Activated CD8-positive, alpha-beta T cell treated with anti-CD3 and anti-CD28 coated beads for 36 hours (primary cell): ENCODE results near the gene SLC7A6OS. TPM values are rescaled to one million over a fixed set of nuclear protein-coding genes. Genes with fewer than 3 reads are reported as not detected.

ENCODE experiments used
- ATAC-seq: fragments of 200-7000 bp; cut with Tn5 transposase; one replicate; pipeline ENCODE4 v1.10.0; 2021; ENCODE audit warnings: mild to moderate bottlenecking, moderate library complexity
- CTCF ChIA-PET: fragments of 350-600 bp; sonication (Branson Sonifier 250); formaldehyde crosslinking; loops from one replicate; lab custom pipeline; 2021; ENCODE audit warnings: antibody characterized with exemption; lab: Charles Lee
- POLR2A ChIA-PET: fragments of 350-600 bp; sonication (Branson Sonifier 250); formaldehyde crosslinking; loops from one replicate; lab custom pipeline; 2021; ENCODE audit warnings: antibody characterized with exemption; lab: Charles Lee
- DNase-seq: peaks from one replicate; pipeline ENCODE4 v3.0.0-alpha.2; 2020
- H3K27ac Mint-ChIP-seq: one replicate; pipeline ENCODE4 v1.8.0; 2021; ENCODE audit warnings: mild to moderate bottlenecking, mixed read lengths
- H3K27me3 Mint-ChIP-seq: one replicate; pipeline ENCODE4 v1.8.0; 2021; ENCODE audit warnings: mixed read lengths
- H3K36me3 Mint-ChIP-seq: one replicate; pipeline ENCODE4 v1.8.0; 2021; ENCODE audit warnings: low read depth, mixed read lengths
- H3K4me1 Mint-ChIP-seq: one replicate; pipeline ENCODE4 v1.8.0; 2021; ENCODE audit warnings: low read depth, mixed read lengths
- H3K4me3 Mint-ChIP-seq: one replicate; pipeline ENCODE4 v1.8.0; 2021; ENCODE audit warnings: mild to moderate bottlenecking, moderate library complexity, mixed read lengths
- H3K9me3 Mint-ChIP-seq: one replicate; pipeline ENCODE4 v1.8.0; 2021; ENCODE audit warnings: mixed read lengths
- intact Hi-C: fragments of 100-400 bp; cut with micrococcal nuclease; formaldehyde crosslinking; loops from one replicate; pipeline ENCODE4 v1.10.0; 2022
- total RNA-seq, 2 experiments: library from RNA; stranded (reverse); gene quantifications; one replicate each; pipeline ENCODE4 v1.2.3, GENCODE V29; 2021
- TF ChIP-seq, protein P1 (sequence below): fragments of 200-600 bp; IDR thresholded peaks from one replicate; pipeline ENCODE4 v1.8.0; 2022; ENCODE audit warnings: antibody characterized with exemption, mild to moderate bottlenecking

The SLC7A6OS gene
- total RNA-seq, 2 experiments from 2014 or later: 20.2 to 23.1 TPM

- H3K4me3 Mint-ChIP-seq: no peak overlapping the region
Observed at GRCh38 chr16:68354816-68355215, 44.1 kb upstream of the SLC7A6OS start.

DNA sequence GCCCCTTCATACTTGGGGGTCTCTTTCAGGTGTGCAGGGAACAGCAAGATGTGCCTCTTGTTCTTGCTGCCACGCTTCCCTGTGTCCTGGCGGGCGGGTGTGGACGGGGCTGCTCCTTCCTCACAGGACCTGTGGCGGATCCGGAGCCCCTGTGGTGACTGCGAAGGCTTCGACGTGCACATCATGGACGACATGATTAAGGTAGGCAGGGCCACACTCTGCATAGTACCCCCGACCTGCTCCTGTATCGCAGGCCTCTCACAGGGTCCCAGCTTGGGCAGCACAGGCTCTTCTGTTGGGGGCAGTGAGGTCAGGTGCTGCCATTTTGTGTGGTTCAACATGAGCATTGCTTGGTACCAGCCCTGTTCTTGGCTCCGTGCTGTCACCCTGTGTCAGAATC is 42.6 kb upstream of the SLC7A6OS start:
- H3K27me3 Mint-ChIP-seq: no peaks in the 10 kb centered on the region
- CTCF ChIA-PET: interaction anchor here (1.0 to 1.4 kb wide), 2 partner anchors 24 kb away, joined by 3 to 5 read pairs; no protein-coding TSS in a partner anchor
- ATAC-seq: no peak
- POLR2A ChIA-PET: interaction anchor here (1.9 kb wide), 1 partner anchor 24 kb away, joined by 4 read pairs; no protein-coding TSS in a partner anchor
- DNase-seq: no peak
- H3K4me3 Mint-ChIP-seq: no peak overlapping the region
- intact Hi-C loops: no loop called here
- TF ChIP-seq, protein P1, sequence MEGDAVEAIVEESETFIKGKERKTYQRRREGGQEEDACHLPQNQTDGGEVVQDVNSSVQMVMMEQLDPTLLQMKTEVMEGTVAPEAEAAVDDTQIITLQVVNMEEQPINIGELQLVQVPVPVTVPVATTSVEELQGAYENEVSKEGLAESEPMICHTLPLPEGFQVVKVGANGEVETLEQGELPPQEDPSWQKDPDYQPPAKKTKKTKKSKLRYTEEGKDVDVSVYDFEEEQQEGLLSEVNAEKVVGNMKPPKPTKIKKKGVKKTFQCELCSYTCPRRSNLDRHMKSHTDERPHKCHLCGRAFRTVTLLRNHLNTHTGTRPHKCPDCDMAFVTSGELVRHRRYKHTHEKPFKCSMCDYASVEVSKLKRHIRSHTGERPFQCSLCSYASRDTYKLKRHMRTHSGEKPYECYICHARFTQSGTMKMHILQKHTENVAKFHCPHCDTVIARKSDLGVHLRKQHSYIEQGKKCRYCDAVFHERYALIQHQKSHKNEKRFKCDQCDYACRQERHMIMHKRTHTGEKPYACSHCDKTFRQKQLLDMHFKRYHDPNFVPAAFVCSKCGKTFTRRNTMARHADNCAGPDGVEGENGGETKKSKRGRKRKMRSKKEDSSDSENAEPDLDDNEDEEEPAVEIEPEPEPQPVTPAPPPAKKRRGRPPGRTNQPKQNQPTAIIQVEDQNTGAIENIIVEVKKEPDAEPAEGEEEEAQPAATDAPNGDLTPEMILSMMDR: no peak
- no peak overlapping the region for H3K27ac Mint-ChIP-seq
- peaks cover 34% of the 10 kb centered on the region for H3K4me1 Mint-ChIP-seq
- no peaks in the 10 kb centered on the region for H3K9me3 Mint-ChIP-seq
- H3K36me3 Mint-ChIP-seq: peaks cover 73% of the 10 kb centered on the region

More at GRCh38 chr16:68354816-68355215, 44.1 kb upstream of the SLC7A6OS start:
- intact Hi-C loops: no loop called here
- ChIA-PET CTCF (interaction anchor here (1.2 to 5.3 kb wide), 7 partner anchors 10 to 166 kb away, joined by 3 to 28 read pairs (median 7); partner anchors contain the start of gene SLC7A6), POLR2A (interaction anchor here (1.8 kb wide), 1 partner anchor 43 kb away, joined by 4 read pairs; no protein-coding TSS in a partner anchor)
- peaks cover 66% of the 10 kb centered on the region for H3K36me3 Mint-ChIP-seq
- no peaks in the 10 kb centered on the region for H3K27me3 Mint-ChIP-seq
- peaks cover 34% of the 10 kb centered on the region for H3K4me1 Mint-ChIP-seq
- ATAC-seq (no peak), DNase-seq (no peak)
- H3K27ac Mint-ChIP-seq: no peak overlapping the region
- no peaks in the 10 kb centered on the region for H3K9me3 Mint-ChIP-seq
- TF ChIP-seq, protein P1: no peak

DNA sequence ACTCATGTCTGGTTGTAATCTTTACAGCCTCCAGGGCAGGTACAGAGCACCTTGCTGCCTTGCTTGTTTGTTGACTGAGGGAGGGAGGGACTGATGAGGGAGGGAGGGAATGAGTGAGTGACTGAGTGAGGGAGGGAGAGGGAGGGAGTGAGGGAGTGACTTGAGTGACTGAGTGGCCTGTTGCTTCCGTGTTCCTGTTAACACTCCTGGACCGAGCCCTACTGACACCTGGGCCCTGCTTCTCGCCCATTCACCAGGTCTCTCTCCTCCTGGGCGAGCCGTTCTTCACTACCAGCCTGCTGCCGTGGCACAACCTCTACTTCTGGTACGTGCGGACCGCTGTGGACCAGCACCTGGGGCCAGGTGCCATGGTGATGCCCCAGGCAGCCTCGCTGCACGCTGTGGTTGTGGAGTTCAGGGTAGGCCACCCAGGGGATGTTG is 41.3 kb upstream of the SLC7A6OS start:
- TF ChIP-seq, protein P1: no peak
- peaks cover 22% of the 10 kb centered on the region for H3K4me1 Mint-ChIP-seq
- no peak overlapping the region for H3K4me3 Mint-ChIP-seq
- ChIA-PET CTCF (interaction anchor here (0.7 to 1.4 kb wide), 4 partner anchors 23 to 158 kb away, joined by 3 to 5 read pairs (median 4); no protein-coding TSS in a partner anchor), POLR2A (no interaction called here)
- no peaks in the 10 kb centered on the region for H3K27me3 Mint-ChIP-seq
- H3K36me3 Mint-ChIP-seq: peaks cover 73% of the 10 kb centered on the region
- intact Hi-C loops: no loop called here
- no peaks in the 10 kb centered on the region for H3K9me3 Mint-ChIP-seq
- DNase-seq (no peak), ATAC-seq (no peak)
- H3K27ac Mint-ChIP-seq: no peak overlapping the region

GRCh38 chr16:68351463-68351862 is 40.7 kb upstream of the SLC7A6OS start:
- no peak overlapping the region for H3K27ac Mint-ChIP-seq
- ATAC-seq (no peak), DNase-seq (no peak)
- no peaks in the 10 kb centered on the region for H3K9me3 Mint-ChIP-seq
- peaks cover 21% of the 10 kb centered on the region for H3K4me1 Mint-ChIP-seq
- ChIA-PET CTCF (no interaction called here), POLR2A (no interaction called here)
- H3K27me3 Mint-ChIP-seq: no peaks in the 10 kb centered on the region
- H3K36me3 Mint-ChIP-seq: peaks cover 73% of the 10 kb centered on the region
- H3K4me3 Mint-ChIP-seq: no peak overlapping the region
- TF ChIP-seq, protein P1: no peak
- intact Hi-C loops: no loop called here

- intact Hi-C loops: no loop called here
- H3K9me3 Mint-ChIP-seq: no peaks in the 10 kb centered on the region
- no peak overlapping the region for H3K27ac Mint-ChIP-seq
- ChIA-PET CTCF (no interaction called here), POLR2A (no interaction called here)
- TF ChIP-seq, protein P1: no peak
- H3K36me3 Mint-ChIP-seq: peaks cover 73% of the 10 kb centered on the region
- no peak for ATAC-seq
- no peak for DNase-seq
- no peaks in the 10 kb centered on the region for H3K27me3 Mint-ChIP-seq
- peaks cover 15% of the 10 kb centered on the region for H3K4me1 Mint-ChIP-seq
- no peak overlapping the region for H3K4me3 Mint-ChIP-seq
Observed at GRCh38 chr16:68350813-68351350, 40.1 kb upstream of the SLC7A6OS start.
